DMS79 (cell line): Measurements from ENCODE around the gene SHD.
"Not testable (repeated sequence)": the region's sequence is repeated elsewhere in the genome, so short reads cannot be mapped to it uniquely, and the experiment has no call there.

Experiments used
- DNase-seq: peaks from one replicate; lab custom pipeline; 2025; lab: John Stamatoyannopoulos, UW

SHD gene

DNA sequence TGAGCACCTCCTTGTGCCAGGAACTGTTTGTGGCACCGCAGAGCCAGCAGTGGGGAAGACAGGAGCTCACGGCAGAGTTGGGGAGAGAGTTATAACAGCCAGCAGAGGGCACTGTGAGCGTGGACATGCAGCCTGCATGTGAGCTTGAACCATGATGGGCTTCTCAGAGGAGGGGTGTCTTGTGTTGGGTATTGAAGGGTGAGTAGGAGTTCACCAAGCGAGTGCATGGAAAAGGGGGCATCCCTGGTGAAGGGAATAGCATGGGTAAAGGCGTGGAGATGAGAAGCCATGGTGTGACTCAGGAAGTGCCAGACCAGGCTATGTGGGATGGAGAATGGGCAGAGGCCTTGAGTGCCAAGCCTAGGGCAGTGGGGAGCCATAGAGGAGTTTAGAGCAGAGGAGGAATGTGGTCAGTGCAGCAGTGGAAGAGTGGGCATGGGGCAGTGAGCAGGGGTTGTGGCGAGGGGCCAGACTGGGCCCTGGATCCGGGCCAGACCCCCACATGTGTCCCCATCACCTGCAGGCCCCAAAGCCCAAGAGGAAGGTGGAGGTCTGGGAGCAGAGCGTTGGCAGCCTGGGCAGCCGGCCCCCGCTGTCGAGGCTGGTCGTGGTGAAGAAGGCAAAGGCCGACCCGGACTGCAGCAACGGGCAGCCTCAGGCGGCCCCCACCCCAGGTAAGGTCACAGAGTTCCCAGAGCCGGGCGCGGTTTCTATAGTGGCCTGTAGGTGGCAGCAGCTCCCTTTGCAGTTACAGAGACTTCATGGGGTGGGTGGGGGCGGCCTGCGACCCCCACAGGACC, 11.8 kb upstream of the SHD start:
- DNase-seq: no peak

- DNase-seq: no peak
Measured at GRCh38 chr19:4267901-4268815, 10.9 kb upstream of the SHD start.

GRCh38 chr19:4268816-4269430, 10.1 kb upstream of the SHD start:
- no peak for DNase-seq

DNA sequence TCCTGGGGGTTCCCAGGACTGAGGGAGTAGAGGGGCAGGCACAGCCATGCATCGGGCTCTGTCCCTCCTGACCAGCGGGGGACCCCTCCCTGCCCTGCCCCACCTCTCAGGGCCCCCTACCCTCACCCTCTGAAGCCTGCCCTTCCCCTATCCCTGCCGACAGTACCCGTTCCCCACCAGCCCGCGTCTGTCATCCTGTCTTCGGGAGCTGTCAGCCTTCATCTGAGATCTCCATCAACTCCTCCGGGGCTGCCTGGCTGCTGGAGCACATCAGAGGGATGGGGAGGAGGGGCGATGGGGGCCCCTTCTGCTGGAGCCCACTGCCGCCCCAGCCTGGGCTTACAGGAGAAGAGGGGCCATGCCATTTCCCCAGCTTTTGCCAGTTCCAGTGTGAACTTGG, 6.2 kb upstream of the SHD start:
- no peak for DNase-seq

DNA sequence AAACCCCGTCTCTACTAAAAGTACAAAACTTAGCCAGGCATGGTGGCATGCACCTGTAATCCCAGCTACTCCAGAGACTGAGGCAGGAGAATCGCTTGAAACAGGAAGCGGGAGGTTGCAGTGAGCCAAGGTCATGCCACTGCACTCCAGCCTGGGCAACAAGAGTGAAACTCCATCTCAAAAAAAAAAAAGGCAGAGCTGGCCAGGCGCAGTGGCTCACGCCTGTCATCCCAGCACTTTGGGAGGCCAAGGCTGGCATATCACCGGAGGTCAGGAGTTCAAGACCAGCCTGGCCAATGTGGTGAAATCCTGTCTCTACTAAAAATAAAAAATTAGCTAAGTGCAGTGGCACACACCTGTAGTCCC, 4.8 kb upstream of the SHD start:
- not testable (repeated sequence) for DNase-seq

GRCh38 chr19:4277191-4277696, 1.8 kb upstream of the SHD start:
- no peak for DNase-seq

DNA sequence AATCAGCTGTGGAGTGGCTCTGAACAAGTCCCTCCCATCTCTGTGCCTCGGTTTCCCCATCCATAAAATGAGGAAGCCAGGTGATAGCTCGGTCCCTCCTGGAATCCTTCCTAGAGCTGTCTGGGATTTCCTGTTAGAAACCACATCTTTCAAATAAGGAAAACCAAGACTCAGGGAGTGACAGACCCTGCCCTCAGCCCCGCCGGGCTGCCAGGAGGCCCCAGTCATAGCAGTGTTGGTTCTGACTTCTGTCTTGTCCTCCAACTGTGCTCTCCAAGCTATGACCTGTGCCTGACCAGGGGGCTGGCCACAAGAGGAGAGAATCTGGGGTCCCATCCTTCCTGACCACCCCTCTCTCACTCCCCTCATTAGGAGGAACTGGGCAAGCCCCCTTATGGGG, 1.1 kb upstream of the SHD start:
- no peak for DNase-seq

DNA sequence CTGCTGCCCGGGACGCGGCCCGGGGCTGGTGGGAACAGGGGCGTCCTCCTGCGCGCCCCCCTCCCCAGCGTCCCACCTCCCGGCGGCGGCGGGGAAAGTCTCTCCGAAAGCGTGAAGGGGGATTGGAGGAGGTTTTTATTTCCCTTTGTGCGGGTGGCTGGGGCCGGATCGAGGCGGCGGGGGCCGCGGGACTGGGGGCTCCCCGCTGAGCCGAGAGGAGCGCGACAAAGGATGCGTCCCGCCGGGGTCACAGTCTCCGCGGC, 132 bp downstream of the SHD start:
- no peak for DNase-seq

DNA sequence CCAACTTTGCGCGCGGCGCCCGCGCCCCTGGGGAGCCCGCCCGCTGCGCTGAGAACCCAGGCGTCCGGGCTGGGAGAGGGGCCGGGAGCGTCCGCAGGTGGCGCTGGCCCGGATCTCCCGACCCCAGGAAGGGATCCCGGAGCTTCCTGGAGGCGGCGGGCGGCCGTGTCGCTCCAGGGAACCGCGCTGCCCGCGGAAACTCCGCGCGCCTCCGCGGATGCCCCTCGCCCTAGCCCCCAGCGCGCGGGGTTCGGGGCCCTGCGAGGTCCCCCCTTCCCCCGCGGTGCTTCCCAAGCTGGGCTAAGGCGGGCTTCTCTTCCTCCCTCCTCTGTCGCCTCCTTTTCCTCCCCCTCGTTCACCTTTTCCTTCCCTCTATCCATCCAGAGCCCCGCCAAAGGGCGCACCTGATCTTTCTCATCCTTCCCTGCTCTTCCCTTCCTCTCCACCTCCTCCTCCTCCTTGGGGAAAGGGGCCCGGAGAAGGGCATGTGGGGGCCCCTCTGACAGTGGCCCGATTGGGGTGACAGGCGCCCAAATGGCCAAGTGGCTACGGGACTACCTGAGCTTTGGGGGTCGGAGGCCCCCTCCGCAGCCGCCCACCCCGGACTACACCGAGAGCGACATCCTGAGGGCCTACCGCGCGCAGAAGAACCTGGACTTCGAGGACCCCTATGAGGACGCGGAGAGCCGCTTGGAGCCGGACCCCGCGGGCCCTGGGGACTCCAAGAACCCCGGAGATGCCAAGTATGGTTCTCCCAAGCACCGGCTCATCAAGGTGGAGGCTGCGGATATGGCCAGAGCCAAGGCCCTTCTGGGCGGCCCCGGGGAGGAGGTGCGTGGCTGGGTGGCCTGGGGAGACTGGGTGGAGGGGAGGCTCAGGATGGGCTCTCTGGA, 710 bp downstream of the SHD start:
- DNase-seq: no peak

DNA sequence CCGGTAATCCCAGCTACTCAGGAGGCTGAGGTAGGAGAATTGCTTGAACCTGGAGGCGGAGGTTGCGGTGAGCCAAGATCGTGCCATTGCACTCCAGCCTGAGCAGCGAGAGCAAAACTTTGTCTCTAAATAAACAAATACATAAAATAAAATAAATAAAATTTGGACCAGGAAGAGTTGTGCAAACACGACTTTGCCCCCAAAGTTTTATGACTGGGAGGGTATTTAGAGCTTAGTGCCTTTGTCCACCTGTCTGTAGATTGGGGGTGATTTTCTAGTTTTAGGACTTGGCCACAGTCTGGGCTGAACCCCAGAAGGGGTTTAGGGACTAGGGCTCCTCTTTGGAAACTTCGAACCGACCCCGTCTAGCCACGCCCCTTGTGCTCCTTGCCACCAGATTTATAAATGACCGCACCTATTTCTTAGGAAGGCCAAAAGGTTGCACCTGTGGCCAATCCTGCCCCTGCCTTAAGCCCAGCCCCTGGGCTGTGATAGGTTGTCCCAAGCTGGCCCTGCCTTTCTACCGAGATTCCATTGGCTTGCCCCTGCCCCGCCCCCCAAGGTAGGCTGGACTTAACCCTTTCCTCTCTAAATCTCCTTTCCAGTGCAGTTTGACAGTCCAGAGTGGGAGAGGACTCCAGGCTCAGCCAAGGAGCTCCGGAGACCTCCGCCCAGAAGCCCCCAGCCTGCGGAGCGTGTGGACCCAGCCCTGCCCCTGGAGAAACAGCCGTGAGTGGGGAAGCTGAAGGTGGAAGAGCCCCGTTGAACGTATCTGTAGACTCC, 5.3 kb downstream of the SHD start:
- no peak for DNase-seq

GRCh38 chr19:4284974-4285373, 5.9 kb downstream of the SHD start:
- no peak for DNase-seq

DNA sequence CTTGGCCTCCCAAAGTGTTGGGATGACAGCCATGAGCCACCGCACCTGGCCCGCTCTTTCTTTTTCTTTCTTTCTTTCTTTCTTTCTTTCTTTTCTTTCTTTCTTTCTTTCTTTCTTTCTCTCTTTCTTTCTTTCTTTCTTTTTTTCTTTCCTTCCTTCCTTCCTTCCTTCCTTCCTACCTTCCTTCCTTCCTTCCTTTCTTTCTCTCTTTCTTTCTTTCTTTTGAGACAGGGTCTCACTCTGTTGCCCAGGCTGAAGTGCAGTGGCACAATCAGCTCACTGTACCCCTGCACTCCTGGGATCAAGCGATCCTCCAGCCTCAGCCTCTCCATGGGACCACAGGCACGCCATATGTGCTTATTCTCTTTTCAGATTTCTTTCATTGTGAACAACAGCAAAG, 7.1 kb downstream of the SHD start:
- not testable (repeated sequence) for DNase-seq

GRCh38 chr19:4288091-4288777, 9.2 kb downstream of the SHD start:
- DNase-seq: no peak

- no peak for DNase-seq
Measured at GRCh38 chr19:4291184-4291732, 12.2 kb downstream of the SHD start.

GRCh38 chr19:4292515-4292914, 13.4 kb downstream of the SHD start:
- DNase-seq: no peak

GRCh38 chr19:4294389-4294788, 15.3 kb downstream of the SHD start:
- DNase-seq: no peak

GRCh38 chr19:4295972-4296771, 17.1 kb downstream of the SHD start:
- DNase-seq: peak; percentile 81

- DNase-seq: no peak
Measured at GRCh38 chr19:4297901-4298809, 19.1 kb downstream of the SHD start.
